Endothelial cell (in vitro differentiated cells): ENCODE measurements around the gene HIF1A. TPM values are rescaled to one million over a fixed set of nuclear protein-coding genes. Genes with fewer than 3 reads are reported as not detected.

Source experiments
- DNase-seq: peaks from one replicate; pipeline ENCODE4 v3.0.0; 2021; ENCODE audit warnings: low spot score
- H3K27ac Mint-ChIP-seq: one replicate; pipeline ENCODE4 v1.8.0; 2021; ENCODE audit warnings: mixed read lengths, inconsistent platforms; ENCODE audit not compliant: unreplicated experiment
- H3K27me3 Mint-ChIP-seq: one replicate; pipeline ENCODE4 v1.8.0; 2021; ENCODE audit warnings: mild to moderate bottlenecking, moderate library complexity, mixed read lengths, inconsistent platforms; ENCODE audit not compliant: unreplicated experiment
- H3K36me3 Mint-ChIP-seq: one replicate; pipeline ENCODE4 v1.8.0; 2021; ENCODE audit warnings: mild to moderate bottlenecking, low read depth, mixed read lengths, inconsistent platforms; ENCODE audit not compliant: unreplicated experiment
- H3K4me1 Mint-ChIP-seq: one replicate; pipeline ENCODE4 v1.8.0; 2021; ENCODE audit warnings: mild to moderate bottlenecking, mixed read lengths, inconsistent platforms; ENCODE audit not compliant: unreplicated experiment
- H3K4me3 Mint-ChIP-seq: one replicate; pipeline ENCODE4 v1.8.0; 2021; ENCODE audit warnings: mild to moderate bottlenecking, mixed read lengths, inconsistent platforms; ENCODE audit not compliant: unreplicated experiment
- H3K9me3 Mint-ChIP-seq: one replicate; pipeline ENCODE4 v1.8.0; 2021; ENCODE audit warnings: mixed read lengths, inconsistent platforms; ENCODE audit not compliant: unreplicated experiment
- total RNA-seq: library from RNA; stranded (reverse); fragmentation: NEBNext Ultra II Directional; extraction: Animal tissue kit (Norgen Biotek cat#: 25700); gene quantifications from one replicate; pipeline ENCODE4 v1.2.1, GENCODE V29; 2021; ENCODE audit not compliant: unreplicated experiment
- TF ChIP-seq, protein P1 (sequence below): fragments of 200-600 bp; sonication (generic); IDR thresholded peaks from one replicate; pipeline ENCODE4 v1.5.0; 2021; ENCODE audit warnings: antibody characterized with exemption; ENCODE audit not compliant: unreplicated experiment

The HIF1A gene
- total RNA-seq, 1 donor from 2014 or later, result 203 TPM

DNA sequence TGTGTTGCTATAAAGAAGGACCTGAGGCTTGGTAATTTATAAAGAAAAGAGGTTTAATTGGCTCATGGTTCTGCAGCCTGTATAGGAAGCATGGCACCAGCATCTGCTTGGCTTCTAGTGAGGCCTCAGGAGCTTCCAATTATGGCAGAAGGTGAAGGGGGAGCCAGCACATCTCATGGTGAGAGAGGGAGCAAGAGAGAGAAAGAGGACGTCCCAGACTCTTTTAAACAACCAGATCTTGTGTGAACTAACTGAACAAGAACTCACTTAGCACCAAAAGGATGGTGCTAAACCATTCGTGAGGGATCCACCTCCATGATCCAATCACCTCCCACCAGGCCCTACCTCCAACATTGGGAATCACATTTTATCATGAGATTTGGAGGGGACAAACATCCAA lies 60.8 kb downstream of the HIF1A start:
- no peaks in the 10 kb centered on the region for H3K4me1 Mint-ChIP-seq
- no peak overlapping the region for H3K27ac Mint-ChIP-seq
- H3K36me3 Mint-ChIP-seq, result no peaks in the 10 kb centered on the region
- no peak overlapping the region for H3K4me3 Mint-ChIP-seq
- H3K27me3 Mint-ChIP-seq, result peaks cover 3% of the 10 kb centered on the region
- H3K9me3 Mint-ChIP-seq, result no peaks in the 10 kb centered on the region
- no peak for DNase-seq
- TF ChIP-seq, protein P1, sequence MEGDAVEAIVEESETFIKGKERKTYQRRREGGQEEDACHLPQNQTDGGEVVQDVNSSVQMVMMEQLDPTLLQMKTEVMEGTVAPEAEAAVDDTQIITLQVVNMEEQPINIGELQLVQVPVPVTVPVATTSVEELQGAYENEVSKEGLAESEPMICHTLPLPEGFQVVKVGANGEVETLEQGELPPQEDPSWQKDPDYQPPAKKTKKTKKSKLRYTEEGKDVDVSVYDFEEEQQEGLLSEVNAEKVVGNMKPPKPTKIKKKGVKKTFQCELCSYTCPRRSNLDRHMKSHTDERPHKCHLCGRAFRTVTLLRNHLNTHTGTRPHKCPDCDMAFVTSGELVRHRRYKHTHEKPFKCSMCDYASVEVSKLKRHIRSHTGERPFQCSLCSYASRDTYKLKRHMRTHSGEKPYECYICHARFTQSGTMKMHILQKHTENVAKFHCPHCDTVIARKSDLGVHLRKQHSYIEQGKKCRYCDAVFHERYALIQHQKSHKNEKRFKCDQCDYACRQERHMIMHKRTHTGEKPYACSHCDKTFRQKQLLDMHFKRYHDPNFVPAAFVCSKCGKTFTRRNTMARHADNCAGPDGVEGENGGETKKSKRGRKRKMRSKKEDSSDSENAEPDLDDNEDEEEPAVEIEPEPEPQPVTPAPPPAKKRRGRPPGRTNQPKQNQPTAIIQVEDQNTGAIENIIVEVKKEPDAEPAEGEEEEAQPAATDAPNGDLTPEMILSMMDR, result no peak

DNA sequence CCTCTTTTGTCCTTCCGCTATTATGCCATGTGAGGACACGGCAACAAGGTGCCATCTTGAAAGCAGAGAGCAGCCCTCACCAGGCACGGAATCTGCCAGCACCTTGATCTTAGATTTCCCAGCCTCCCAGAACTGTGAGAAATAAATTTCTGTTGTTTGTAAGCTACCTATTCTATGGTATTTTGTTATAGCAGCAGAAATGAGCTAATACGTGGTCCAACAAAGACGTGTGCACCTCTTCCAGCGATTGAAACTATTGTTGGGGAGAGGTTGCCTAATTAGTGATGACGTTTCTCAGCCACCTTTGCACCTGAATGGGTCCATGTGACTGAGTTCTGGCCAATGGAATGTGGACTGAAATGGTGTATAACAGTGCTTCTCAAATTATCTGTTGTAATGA lies 64.6 kb downstream of the HIF1A start:
- DNase-seq, result no peak
- Mint-ChIP-seq H3K4me1 (peaks cover 9% of the 10 kb centered on the region), H3K27ac (no peak overlapping the region), H3K9me3 (no peaks in the 10 kb centered on the region), H3K36me3 (peaks cover 3% of the 10 kb centered on the region), H3K4me3 (no peak overlapping the region), H3K27me3 (peaks cover 2% of the 10 kb centered on the region)
- TF ChIP-seq, protein P1, result no peak

DNA sequence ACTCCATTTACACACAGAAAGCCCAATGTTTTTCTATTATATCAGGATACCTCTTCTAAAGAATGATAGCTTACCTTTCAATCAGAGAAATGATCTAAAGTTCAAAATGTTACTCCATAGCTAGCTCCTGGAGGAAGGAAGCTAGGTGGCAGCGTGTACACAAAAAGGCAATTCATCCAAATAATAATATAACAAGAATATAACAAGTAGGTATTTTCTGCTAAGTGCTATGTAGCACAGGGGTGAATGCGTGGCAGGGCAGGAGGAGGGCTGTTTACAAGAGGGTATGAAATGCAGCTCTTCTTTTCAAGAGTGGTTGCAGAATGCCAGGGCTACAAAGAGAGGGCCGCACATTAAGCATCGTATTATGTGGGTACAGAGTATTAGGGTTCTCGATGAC lies 66.2 kb downstream of the HIF1A start:
- H3K9me3 Mint-ChIP-seq, result no peaks in the 10 kb centered on the region
- peak overlapping the region; percentile 99 for H3K4me3 Mint-ChIP-seq
- peaks cover 20% of the 10 kb centered on the region for H3K4me1 Mint-ChIP-seq
- H3K27me3 Mint-ChIP-seq, result peaks cover 2% of the 10 kb centered on the region
- peak overlapping the region; percentile 94 for H3K27ac Mint-ChIP-seq
- H3K36me3 Mint-ChIP-seq, result peaks cover 3% of the 10 kb centered on the region
- DNase-seq, result no peak
- TF ChIP-seq, protein P1, result no peak

DNA sequence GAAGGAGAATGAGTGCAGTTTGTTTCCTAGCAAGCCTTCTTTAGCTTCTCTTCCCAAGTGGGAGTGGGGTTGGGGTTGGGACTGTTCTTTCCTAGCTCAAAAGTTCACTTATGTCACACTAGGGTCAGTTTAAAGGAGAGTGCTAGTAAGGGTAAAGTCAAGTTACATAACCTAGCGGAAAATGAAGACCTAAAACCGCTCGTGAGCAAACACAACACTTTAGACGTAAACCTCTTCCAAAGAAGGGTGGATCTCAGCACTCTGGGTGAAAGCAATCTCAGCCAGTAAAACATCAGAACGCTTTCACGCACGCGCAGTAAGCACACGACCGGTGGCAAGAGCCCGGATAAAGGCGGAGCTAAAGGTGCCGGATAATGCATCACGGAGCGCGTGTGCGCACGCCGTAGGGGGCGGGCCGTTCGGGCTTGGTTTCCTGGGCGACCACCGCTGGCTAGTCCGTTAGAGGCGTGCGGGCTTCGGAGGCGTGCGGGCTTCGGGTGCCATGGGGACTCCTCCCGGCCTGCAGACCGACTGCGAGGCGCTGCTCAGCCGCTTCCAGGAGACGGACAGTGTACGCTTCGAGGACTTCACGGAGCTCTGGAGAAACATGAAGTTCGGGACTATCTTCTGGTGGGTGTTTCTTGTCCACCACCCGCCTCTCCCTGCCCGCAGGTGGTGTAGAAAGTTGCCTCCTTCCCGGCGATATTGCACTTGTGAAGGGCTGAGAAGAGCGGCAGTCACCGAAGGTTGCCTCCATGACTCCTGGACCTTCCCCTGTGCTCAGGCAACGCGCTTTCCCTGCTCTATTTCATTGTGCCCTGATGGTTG lies 66.9 kb downstream of the HIF1A start, which contains the start of gene SNAPC1:
TSS of gene SNAPC1 (plus strand) at position 462 of the 828 bp plus-strand sequence. CDS start at position 503, 41 bp downstream.
- H3K27ac Mint-ChIP-seq, result peak within 1 kb of the TSS; percentile 96

More for the DNA sequence above, 66.9 kb downstream of the HIF1A start, which contains the start of gene SNAPC1:
- peaks cover 3% of the 10 kb centered on the region for H3K36me3 Mint-ChIP-seq
- peaks cover 2% of the 10 kb centered on the region for H3K27me3 Mint-ChIP-seq
- H3K4me1 Mint-ChIP-seq, result peaks cover 20% of the 10 kb centered on the region
- TF ChIP-seq, protein P1, result no peak
- H3K9me3 Mint-ChIP-seq, result no peaks in the 10 kb centered on the region
- peak within 1 kb of the TSS; percentile 99 for H3K4me3 Mint-ChIP-seq
- peak; percentile 88 for DNase-seq
